ENCODE results near the gene RPS6KA2.

RPS6KA2 gene

GRCh38 chr6:166498228-166498627 lies 128.8 kb downstream of the RPS6KA2 start:
- DNase-seq = no peak

DNA sequence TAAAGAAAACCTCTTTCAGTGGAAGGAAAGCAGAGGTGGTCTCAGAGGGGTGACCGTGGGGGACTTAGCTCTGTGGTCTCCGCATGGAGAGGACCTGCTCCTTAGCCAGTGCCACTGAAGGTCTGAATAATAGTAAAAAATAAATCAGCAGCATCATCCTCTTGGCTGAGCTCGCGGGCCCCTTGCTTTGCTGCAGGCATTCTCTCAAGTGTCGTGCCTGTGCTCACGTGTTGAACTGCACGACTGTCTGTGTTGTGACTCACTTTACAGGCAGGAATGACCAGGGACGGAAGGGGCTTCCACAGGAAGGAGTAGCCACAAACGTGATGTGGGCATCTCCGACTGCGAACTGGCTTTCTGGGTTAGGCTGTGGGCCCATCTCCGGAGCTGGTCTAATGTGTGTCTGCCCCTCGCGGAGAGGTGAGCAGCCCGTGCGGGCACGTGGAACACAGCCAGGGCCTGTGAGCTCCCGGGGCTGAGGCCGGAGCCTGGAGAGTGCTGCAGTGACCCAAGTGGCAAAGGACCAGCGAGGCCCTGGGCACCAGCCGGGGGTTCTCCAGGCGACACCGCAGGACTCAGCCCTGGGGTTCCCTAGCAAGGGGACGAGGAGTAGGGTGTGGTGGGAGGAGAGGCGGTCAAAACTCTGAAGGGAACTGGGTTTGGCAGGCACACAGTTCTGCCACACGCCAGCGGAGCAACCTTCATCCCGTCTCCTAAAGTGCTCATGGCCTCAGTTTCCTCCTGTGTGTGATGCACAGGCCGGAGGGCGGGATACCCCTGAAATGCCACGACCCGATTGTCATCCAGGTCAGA lies 129.8 kb downstream of the RPS6KA2 start:
- DNase-seq = no peak

GRCh38 chr6:166496460-166496859 lies 130.6 kb downstream of the RPS6KA2 start:
- DNase-seq = no peak

GRCh38 chr6:166495487-166496314 lies 131.3 kb downstream of the RPS6KA2 start:
- DNase-seq = no peak

DNA sequence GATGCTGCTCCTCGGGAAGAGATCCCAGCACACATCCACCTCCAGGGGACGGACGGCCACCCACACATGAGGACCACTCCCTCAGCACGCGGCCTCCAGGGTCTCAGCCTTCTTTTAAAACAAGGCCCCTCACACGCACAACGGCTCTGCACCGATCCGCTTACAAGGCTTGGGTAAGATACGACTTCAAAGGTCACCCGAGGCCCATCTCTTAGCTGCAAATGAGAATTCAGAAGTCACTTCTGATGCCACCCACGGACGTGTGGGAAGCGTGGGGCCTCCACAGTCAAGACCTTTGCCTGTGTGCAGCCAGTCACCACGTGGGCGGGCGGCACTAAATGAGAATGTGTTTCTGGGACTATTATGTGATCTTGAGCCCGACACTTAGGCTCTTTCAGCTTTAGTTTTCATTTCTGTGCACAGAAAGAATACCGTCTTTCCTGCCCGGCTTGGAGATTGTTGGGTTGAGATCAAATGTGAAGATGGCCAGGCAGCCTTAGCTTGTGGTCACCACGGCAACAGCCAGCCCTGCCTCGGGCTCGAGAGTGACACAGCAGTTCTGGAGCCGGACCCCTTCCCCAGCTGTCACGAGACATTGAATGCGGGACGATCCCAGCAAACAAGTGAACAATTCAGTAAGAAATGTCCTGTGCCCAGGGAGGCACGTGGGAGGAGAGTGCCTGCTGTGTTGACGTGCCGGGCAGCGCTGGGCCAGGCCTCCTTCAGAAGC lies 132.1 kb downstream of the RPS6KA2 start:
- no peak for DNase-seq

DNA sequence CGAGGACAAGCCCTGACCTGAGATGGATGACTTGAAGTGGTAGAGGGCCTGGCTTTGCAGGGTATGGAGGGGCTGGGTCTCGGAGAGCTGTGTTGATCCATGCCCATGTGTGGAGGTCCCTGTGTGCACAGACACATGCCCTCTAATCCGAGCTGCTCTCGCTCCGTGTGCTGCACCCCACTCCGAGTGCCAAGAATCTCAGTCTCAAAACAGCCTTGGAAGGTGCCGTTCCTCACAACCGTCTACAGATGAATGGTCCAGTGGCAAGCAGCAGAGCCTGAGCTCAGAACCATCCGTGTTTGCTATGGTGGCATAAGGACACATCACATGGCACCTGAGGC lies 133.0 kb downstream of the RPS6KA2 start:
- no peak for DNase-seq

GRCh38 chr6:166493427-166494100 lies 133.5 kb downstream of the RPS6KA2 start:
- no peak for DNase-seq

DNA sequence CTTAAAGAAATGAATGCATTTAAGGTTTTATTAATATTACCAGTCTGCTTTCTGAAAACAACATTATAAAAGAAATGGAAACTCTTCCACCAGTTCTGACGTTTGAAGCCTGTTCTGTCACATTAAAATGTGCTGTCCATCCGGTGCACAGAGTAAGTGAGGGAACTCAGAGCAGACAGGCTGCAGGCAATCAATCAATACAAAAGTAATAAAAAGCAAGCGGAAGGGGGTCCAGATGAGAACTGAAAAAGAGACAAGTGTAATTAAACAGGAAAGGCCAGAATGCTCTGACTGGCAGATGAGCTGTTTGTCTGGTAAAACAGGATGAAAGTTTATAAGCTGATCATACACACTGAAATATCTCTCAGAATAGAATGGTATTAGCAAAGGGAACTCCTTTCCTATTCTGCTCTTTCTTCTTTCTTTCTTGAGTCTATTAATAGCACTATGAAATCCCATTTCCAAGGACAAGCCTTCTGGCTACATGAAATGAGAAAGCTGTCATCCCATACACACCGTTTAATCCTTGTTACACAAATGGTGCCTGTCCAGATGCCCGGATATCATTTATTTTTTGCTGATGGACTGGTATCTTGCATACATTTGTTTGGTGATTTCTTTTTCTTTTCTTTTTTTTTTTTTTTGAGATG lies 134.8 kb downstream of the RPS6KA2 start:
- no peak for DNase-seq

GRCh38 chr6:166490671-166491500 lies 136.2 kb downstream of the RPS6KA2 start:
- no peak for DNase-seq

DNA sequence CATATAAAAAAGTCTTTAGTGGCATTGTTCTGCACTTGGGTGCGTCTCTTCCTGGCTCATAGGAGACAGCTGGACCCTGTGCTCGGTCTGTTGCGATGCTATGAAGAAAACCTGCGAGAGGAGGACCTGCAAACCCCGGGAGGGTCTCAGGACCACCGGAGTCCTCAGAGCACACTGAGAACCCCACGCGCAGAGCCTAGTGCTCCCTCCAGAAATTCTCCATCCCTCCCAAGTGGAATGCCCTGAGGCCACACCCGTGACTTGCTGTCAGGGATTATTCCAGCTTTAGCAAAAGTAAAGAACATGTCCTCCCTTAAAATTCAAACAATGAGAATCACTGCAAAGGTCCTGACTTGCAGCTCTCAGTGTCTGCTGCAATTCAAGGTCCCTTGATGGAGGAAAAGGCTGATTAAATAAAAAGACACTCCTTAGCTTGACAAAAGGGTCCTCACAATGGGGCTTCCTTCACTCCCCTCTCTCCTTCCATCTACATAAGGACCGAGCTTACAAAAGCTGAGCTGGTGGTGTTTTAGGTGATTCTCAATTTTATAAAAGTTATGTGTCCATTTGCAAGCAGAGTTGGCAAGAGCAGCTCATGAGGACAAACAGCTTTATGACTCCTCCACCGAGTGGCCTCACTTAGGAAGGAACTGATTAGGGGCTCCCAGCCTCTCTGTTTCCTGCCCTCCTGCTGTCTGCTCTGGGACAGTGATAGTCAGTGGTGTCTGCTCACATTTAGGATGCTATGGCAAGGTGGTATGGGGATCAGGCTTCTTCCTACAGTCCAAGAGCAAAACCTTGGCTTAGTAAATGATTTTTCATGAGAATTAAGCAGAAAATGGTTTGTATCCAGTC lies 137.5 kb downstream of the RPS6KA2 start:
- DNase-seq = no peak

DNA sequence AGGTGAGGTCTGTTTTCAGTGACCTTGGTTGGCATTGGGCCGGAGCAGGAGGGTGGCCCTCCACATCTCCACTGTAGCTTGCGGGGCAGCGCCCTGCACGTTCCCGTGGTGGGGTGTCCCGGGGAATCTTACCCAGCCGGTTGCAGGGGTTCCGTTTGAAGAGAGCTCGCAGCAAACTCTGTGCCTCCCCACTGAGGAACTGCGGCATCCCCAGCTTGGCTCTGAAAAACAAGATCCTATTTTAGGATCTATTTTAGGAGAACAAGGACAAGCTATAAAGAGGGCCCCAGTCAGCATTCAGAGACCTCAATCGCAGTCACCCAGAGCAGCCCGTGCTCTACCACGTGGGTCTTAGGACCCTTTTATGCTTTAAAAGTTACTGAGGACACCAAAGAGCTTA lies 138.3 kb downstream of the RPS6KA2 start:
- DNase-seq = no peak

- peak; percentile 62 to 94 (median 74) for DNase-seq
Measured at GRCh38 chr6:166488076-166488685, 138.9 kb downstream of the RPS6KA2 start.

GRCh38 chr6:166487148-166487547 lies 139.9 kb downstream of the RPS6KA2 start:
- no peak for DNase-seq

DNA sequence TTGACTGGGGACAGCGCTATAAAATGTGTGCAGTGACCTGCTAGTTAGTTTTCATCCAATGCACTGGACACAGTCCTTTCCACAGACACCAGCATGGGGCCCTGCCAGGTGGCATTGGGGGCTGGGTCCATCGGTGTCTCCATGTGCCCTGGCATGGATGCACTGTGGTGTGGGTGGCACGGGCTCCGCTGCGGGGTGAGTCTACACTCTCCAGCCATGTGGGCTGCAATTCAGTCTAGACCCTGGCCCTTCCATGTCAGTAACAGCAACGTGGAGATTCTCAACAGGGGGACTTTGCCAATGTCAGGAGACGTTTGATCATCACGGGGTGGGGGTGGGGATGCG lies 140.5 kb downstream of the RPS6KA2 start:
- no peak for DNase-seq

- no peak for DNase-seq
Measured at GRCh38 chr6:166485651-166486535, 141.2 kb downstream of the RPS6KA2 start.

GRCh38 chr6:166484863-166485262 lies 142.2 kb downstream of the RPS6KA2 start:
- DNase-seq = no peak

GRCh38 chr6:166483573-166484250 lies 143.3 kb downstream of the RPS6KA2 start:
- no peak for DNase-seq

DNA sequence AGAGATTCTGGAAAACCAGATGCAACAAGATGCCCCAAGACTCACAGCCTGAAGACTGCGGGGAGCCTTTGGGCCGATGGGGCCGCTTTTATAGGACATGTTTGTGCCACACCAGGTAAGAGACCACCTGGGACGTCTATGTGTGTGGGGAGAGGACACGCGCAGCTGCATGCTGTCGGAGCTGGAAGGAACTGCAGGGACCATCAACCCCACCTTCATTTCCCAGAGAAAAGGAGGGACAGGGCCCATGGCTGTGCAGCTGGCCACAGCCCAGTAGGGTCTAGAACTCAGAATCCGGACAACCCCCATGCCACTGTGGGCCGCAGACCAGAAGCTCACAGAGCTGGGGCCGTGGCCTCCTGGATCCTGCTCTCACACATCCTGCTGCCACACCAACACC lies 144.0 kb downstream of the RPS6KA2 start:
- DNase-seq = no peak
